Epithelial cell of proximal tubule (primary cell): ENCODE results near the gene SKP1. TPM values are rescaled to one million over a fixed set of nuclear protein-coding genes. Genes with fewer than 3 reads are reported as not detected.
"Not testable (repeated sequence)": the region's sequence is repeated elsewhere in the genome, so short reads cannot be mapped to it uniquely, and the experiment has no call there.

Experiments
- DNase-seq: peaks from one replicate; pipeline ENCODE4 v3.0.0-alpha.2; 2011; ENCODE audit warnings: low read depth
- H3K4me3 ChIP-seq: 2 replicates; pipeline ENCODE4 v1.5.1; 2011; ENCODE audit warnings: low read depth, mild to moderate bottlenecking, low read length
- CTCF ChIP-seq: conservative IDR thresholded peaks from 2 replicates; pipeline ENCODE4 v1.5.1; 2012; ENCODE audit warnings: low read depth, mild to moderate bottlenecking, low read length
- total RNA-seq: library from RNA; depleted of rRNA; stranded (reverse); fragments of >200 nt; gene quantifications from 2 replicates; pipeline ENCODE4 v1.2.3, GENCODE V29; 2015

Gene SKP1
- total RNA-seq, 1 donor from 2014 or later = 277 TPM

GRCh38 chr5:134174841-134175839, 1.6 kb downstream of the SKP1 start:
- DNase-seq = no peak
- H3K4me3 ChIP-seq = peak overlapping the region; percentile 80
- TF ChIP-seq CTCF = no peak

- no peak overlapping the region for H3K4me3 ChIP-seq
- no peak for DNase-seq
- TF ChIP-seq CTCF = peak; percentile 51
Measured at GRCh38 chr5:134171972-134172371, 4.8 kb downstream of the SKP1 start.

- no peak overlapping the region for H3K4me3 ChIP-seq
- TF ChIP-seq CTCF = no peak
- DNase-seq = no peak
Measured at GRCh38 chr5:134162592-134162991, 14.2 kb downstream of the SKP1 start.

GRCh38 chr5:134161513-134162395, 15.0 kb downstream of the SKP1 start:
- no peak overlapping the region for H3K4me3 ChIP-seq
- TF ChIP-seq CTCF = no peak
- no peak for DNase-seq

- no peak overlapping the region for H3K4me3 ChIP-seq
- TF ChIP-seq CTCF = no peak
- no peak for DNase-seq
Measured at GRCh38 chr5:134153657-134154056, 23.1 kb downstream of the SKP1 start.

GRCh38 chr5:134153241-134153640, 23.5 kb downstream of the SKP1 start:
- no peak for DNase-seq
- no peak overlapping the region for H3K4me3 ChIP-seq
- TF ChIP-seq CTCF = no peak

- DNase-seq, H3K4me3 ChIP-seq: not testable (repeated sequence)
Measured at GRCh38 chr5:134152173-134152832, 24.4 kb downstream of the SKP1 start.
